ENCODE measurements around the gene PDE4D.
A peak's percentile ranks its signal among the peaks of the same experiment; 100 is the strongest.
"Not testable (repeated sequence)": the region's sequence is repeated elsewhere in the genome, so short reads cannot be mapped to it uniquely, and the experiment has no call there.

The PDE4D gene

DNA sequence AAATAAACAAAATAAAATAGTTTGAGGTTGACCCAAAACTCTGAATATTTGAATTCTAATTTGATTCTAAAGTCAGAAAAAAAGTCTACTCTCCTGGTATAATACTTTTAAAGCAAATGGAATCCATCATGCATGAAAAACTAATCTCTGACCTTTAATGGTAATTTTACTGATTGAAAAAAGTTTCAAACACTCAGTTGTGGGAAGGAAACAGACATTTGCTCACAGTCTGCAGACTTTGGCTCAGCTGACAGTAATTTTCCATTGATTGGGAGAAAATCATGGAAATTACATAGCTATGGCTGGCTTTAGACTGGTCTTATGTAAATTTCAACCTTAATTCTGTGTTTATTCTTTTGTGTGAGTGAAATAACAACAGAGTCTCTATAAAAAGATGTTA is 574.3 kb downstream of the PDE4D start:
- Mint-ChIP-seq H3K36me3 (ENCODE audit: low read depth) (no peaks in the 10 kb centered on the region), H3K9me3 (peaks cover 11% of the 10 kb centered on the region), H3K4me1 (ENCODE audit: low read depth) (no peaks in the 10 kb centered on the region), H3K27ac (no peak overlapping the region), H3K4me3 (no peak overlapping the region), H3K27me3 (no peaks in the 10 kb centered on the region)
- intact Hi-C loops (cut with micrococcal nuclease) = no loop called here

DNA sequence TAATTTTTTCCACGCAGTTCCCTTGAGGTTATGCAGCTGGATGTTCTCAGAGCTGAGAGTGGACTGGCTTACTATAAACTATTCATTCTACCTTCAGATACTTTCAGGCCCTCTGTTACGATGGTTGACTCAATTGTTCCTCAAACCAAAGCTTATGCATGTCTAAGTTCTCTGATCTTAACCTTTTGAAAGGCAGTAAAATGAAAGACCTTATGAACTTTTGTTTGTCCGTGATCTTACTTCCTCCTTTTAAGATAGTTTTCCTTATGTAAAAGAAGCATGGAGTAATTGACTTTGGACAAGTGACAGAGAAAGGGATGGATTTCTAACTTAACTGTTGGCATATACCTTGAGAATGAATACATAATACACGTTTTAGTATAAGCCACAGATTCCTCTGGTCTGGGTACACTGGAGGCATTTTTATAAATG is 575.7 kb downstream of the PDE4D start:
- no peak overlapping the region for H3K4me3 Mint-ChIP-seq
- intact Hi-C loops (cut with micrococcal nuclease) = no loop called here
- no peak overlapping the region for H3K27ac Mint-ChIP-seq

GRCh38 chr5:59317023-59317773 is 576.3 kb downstream of the PDE4D start:
- Mint-ChIP-seq H3K4me3 (no peak overlapping the region), H3K36me3 (ENCODE audit: low read depth) (no peaks in the 10 kb centered on the region), H3K27ac (no peak overlapping the region), H3K4me1 (ENCODE audit: low read depth) (no peaks in the 10 kb centered on the region), H3K27me3 (no peaks in the 10 kb centered on the region), H3K9me3 (peaks cover 11% of the 10 kb centered on the region)
- intact Hi-C loops (cut with micrococcal nuclease) = no loop called here

More for the DNA sequence above, 575.7 kb downstream of the PDE4D start:
- no peaks in the 10 kb centered on the region for H3K27me3 Mint-ChIP-seq
- H3K4me1 Mint-ChIP-seq (ENCODE audit: low read depth) = no peaks in the 10 kb centered on the region
- H3K36me3 Mint-ChIP-seq (ENCODE audit: low read depth) = no peaks in the 10 kb centered on the region
- peaks cover 11% of the 10 kb centered on the region for H3K9me3 Mint-ChIP-seq

GRCh38 chr5:59312223-59312622 is 581.3 kb downstream of the PDE4D start:
- no peaks in the 10 kb centered on the region for H3K36me3 Mint-ChIP-seq (ENCODE audit: low read depth)
- H3K4me3 Mint-ChIP-seq = no peak overlapping the region
- no peaks in the 10 kb centered on the region for H3K27me3 Mint-ChIP-seq
- peaks cover 32% of the 10 kb centered on the region for H3K9me3 Mint-ChIP-seq
- intact Hi-C loops (cut with micrococcal nuclease) = no loop called here
- H3K27ac Mint-ChIP-seq = no peak overlapping the region
- H3K4me1 Mint-ChIP-seq (ENCODE audit: low read depth) = no peaks in the 10 kb centered on the region

DNA sequence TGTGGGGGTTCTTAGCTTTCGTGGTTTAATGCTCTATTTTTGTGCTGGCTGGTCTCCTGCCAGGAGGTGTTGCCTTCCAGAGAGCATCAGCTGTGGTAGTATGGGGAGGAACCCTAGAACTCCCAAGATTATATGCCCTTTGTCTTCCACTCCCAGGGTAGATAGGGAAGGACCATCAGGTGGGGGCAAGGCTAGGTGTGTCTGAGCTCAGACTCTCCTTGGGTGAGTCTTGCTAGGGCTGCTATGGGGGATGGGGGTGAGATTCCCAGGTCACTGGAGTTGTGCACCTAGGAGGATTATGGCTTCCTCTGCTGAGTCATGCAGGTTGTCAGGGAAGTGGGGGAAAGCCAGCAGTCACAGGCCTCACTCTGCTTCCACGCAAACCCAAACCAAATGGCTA is 584.8 kb downstream of the PDE4D start:
- H3K27me3 Mint-ChIP-seq; H3K4me1 Mint-ChIP-seq (ENCODE audit: low read depth); H3K27ac Mint-ChIP-seq; H3K36me3 Mint-ChIP-seq (ENCODE audit: low read depth); H3K4me3 Mint-ChIP-seq; intact Hi-C loops (cut with micrococcal nuclease): not testable (repeated sequence)
- H3K9me3 Mint-ChIP-seq = peaks cover 33% of the 10 kb centered on the region

GRCh38 chr5:59303289-59303716 is 590.2 kb downstream of the PDE4D start:
- intact Hi-C loops (cut with micrococcal nuclease); H3K27ac Mint-ChIP-seq; H3K36me3 Mint-ChIP-seq (ENCODE audit: low read depth); H3K4me3 Mint-ChIP-seq; H3K27me3 Mint-ChIP-seq; H3K4me1 Mint-ChIP-seq (ENCODE audit: low read depth): not testable (repeated sequence)
- peaks cover 33% of the 10 kb centered on the region for H3K9me3 Mint-ChIP-seq

DNA sequence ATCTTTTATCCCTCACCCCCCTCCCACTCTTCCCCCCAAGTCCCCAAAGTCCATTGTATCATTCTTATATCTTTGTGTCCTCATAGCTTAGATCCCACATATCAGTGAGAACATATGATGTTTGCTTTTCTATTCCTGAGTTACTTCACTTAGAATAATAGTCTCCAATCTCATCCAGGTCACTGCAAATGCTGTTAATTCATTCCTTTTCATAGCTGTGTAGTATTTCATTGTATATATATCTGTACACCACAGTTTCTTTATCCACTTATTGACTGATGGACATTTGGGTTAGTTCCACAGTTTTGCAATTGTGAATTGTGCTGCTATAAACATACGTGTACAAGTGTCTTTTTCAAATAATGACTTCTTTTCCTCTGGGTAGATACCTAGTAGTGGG is 591.0 kb downstream of the PDE4D start:
- peaks cover 33% of the 10 kb centered on the region for H3K9me3 Mint-ChIP-seq
- H3K36me3 Mint-ChIP-seq (ENCODE audit: low read depth); H3K4me1 Mint-ChIP-seq (ENCODE audit: low read depth); H3K27me3 Mint-ChIP-seq; intact Hi-C loops (cut with micrococcal nuclease); H3K27ac Mint-ChIP-seq; H3K4me3 Mint-ChIP-seq: not testable (repeated sequence)

GRCh38 chr5:59301727-59302126 is 591.8 kb downstream of the PDE4D start:
- Mint-ChIP-seq H3K9me3 (peaks cover 33% of the 10 kb centered on the region), H3K4me1 (ENCODE audit: low read depth) (peaks cover 15% of the 10 kb centered on the region), H3K36me3 (ENCODE audit: low read depth) (no peaks in the 10 kb centered on the region), H3K27ac (no peak overlapping the region), H3K27me3 (no peaks in the 10 kb centered on the region), H3K4me3 (no peak overlapping the region)
- intact Hi-C loops (cut with micrococcal nuclease) = no loop called here

GRCh38 chr5:59300930-59301329 is 592.6 kb downstream of the PDE4D start:
- intact Hi-C loops (cut with micrococcal nuclease) = no loop called here
- H3K4me3 Mint-ChIP-seq = no peak overlapping the region
- no peaks in the 10 kb centered on the region for H3K27me3 Mint-ChIP-seq
- peaks cover 18% of the 10 kb centered on the region for H3K4me1 Mint-ChIP-seq (ENCODE audit: low read depth)
- no peaks in the 10 kb centered on the region for H3K36me3 Mint-ChIP-seq (ENCODE audit: low read depth)
- H3K9me3 Mint-ChIP-seq = peaks cover 33% of the 10 kb centered on the region
- no peak overlapping the region for H3K27ac Mint-ChIP-seq

- intact Hi-C loops (cut with micrococcal nuclease) = no loop called here
Observed at GRCh38 chr5:59299006-59299405, 594.5 kb downstream of the PDE4D start.

DNA sequence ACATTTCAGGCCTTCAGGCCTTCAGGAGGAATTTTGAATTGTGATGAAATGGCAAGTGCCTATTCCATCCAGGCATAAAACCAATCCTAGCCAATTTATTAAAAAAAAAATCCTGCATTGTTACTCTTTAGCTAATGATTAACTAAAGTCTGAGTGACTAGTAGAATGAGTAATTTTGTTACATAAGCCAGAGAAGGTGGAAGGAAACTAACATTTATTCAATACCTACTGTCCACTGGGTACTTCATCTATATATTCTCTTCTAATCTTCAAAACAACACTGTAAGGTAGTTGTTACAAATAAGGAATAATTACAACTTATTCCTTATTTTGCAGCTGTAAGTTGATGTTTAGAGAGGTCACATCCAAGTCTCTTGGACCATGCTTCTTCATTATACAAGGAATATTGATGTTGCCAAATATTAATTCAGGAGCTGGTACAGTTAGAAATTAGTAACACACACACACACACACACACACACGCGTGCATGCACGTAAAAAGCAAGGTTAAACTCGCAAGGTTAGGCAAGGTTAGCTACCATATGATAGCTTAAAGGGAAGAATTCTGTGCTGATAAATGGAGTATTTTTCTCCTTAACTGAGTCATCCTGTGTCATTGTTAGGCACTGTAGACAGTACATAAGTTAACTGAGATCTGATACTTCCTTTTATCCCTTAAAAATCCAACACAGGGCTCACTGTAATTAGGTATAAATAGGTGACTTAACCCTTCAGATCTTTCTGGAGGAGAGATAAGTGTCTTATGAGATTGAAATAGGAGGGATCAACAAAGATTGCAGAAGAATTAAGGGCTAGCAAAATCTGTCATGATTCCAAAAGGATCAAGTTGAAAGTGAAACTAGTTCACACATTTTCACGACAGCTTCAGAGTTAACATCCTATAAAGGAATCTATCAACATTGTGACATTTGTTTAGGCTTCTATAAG is 596.9 kb downstream of the PDE4D start:
- Mint-ChIP-seq H3K4me3 (peak overlapping the region; percentile 68), H3K36me3 (ENCODE audit: low read depth) (no peaks in the 10 kb centered on the region), H3K27ac (peak overlapping the region; percentile 81), H3K9me3 (peaks cover 2% of the 10 kb centered on the region), H3K27me3 (no peaks in the 10 kb centered on the region), H3K4me1 (ENCODE audit: low read depth) (peaks cover 18% of the 10 kb centered on the region)
- intact Hi-C loops (cut with micrococcal nuclease) = no loop called here

More at GRCh38 chr5:59299006-59299405, 594.5 kb downstream of the PDE4D start:
- Mint-ChIP-seq H3K4me3 (no peak overlapping the region), H3K4me1 (ENCODE audit: low read depth) (peaks cover 18% of the 10 kb centered on the region), H3K36me3 (ENCODE audit: low read depth) (no peaks in the 10 kb centered on the region), H3K9me3 (peaks cover 21% of the 10 kb centered on the region), H3K27ac (no peak overlapping the region), H3K27me3 (no peaks in the 10 kb centered on the region)

DNA sequence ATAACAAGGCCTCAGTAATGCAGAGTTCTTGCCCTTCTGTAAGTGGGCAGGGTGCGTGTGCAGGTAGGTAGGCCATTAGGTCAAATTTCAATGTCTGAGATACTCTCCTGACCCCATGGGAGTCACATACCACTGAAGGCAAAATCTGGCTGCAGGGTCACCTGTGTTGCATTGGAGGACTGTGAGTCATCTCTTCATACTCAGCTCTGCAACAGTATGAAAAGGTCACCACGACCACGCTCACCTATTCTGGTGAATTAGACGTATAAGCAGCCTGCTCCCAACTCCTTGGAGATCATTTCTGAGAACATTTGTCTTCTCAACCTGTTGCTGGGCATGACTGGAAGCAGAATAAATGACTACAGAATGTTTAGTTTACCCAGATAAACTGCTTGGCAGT is 599.8 kb downstream of the PDE4D start:
- no peaks in the 10 kb centered on the region for H3K9me3 Mint-ChIP-seq
- no peaks in the 10 kb centered on the region for H3K36me3 Mint-ChIP-seq (ENCODE audit: low read depth)
- no peaks in the 10 kb centered on the region for H3K27me3 Mint-ChIP-seq
- no peak overlapping the region for H3K4me3 Mint-ChIP-seq
- no peak overlapping the region for H3K27ac Mint-ChIP-seq
- peaks cover 15% of the 10 kb centered on the region for H3K4me1 Mint-ChIP-seq (ENCODE audit: low read depth)
- intact Hi-C loops (cut with micrococcal nuclease) = no loop called here

DNA sequence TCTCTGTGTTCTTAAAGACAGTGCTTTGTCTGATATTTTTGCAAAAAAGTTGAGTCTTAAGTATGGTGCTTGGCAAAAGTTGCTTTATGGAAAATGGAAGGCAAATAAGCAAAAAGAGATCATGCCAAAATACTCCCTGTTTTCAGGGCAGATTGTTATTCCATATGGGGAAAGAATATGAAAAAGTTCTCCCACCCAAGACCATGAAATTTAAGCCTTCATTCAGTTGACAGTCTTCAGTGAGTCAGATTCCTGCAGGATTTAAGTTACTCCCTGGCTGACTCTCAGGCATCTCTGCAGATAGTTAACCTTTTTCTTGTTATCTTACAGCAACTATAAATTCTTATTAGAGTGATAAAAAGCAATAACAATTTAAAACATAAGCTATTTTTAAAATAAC is 601.6 kb downstream of the PDE4D start:
- H3K27me3 Mint-ChIP-seq = no peaks in the 10 kb centered on the region
- no peaks in the 10 kb centered on the region for H3K9me3 Mint-ChIP-seq
- no peak overlapping the region for H3K27ac Mint-ChIP-seq
- intact Hi-C loops (cut with micrococcal nuclease) = no loop called here
- no peaks in the 10 kb centered on the region for H3K36me3 Mint-ChIP-seq (ENCODE audit: low read depth)
- H3K4me3 Mint-ChIP-seq = no peak overlapping the region
- H3K4me1 Mint-ChIP-seq (ENCODE audit: low read depth) = peaks cover 6% of the 10 kb centered on the region

GRCh38 chr5:59287884-59288283 is 605.6 kb downstream of the PDE4D start:
- Mint-ChIP-seq H3K4me3 (no peak overlapping the region), H3K4me1 (ENCODE audit: low read depth) (no peaks in the 10 kb centered on the region), H3K9me3 (no peaks in the 10 kb centered on the region), H3K36me3 (ENCODE audit: low read depth) (no peaks in the 10 kb centered on the region), H3K27me3 (no peaks in the 10 kb centered on the region), H3K27ac (no peak overlapping the region)
- intact Hi-C loops (cut with micrococcal nuclease) = no loop called here

Measured in dendritic cell treated with granulocyte-macrophage colony-stimulating factor and Interleukin-4, amounts not matched to agents 40 ng/mL and 50 ng/mL, for 4 days (primary cell).